SK-N-SH treated with all-trans-retinoic acid at 6 μM for 48 hours (cell line): ENCODE data around the gene ADAMTS4.

Source experiments
- ATAC-seq: fragments of 200-7000 bp; cut with Tn5 transposase; 3 replicates; pipeline ENCODE4 v1.9.1; 2020; ENCODE audit warnings: mild to moderate bottlenecking, moderate library complexity
- ARNTL ChIP-seq: fragments of 450-650 bp; formaldehyde crosslinking; IDR thresholded peaks from 2 replicates; pipeline ENCODE4 v1.5.0; 2020; ENCODE audit warnings: low read depth, mild to moderate bottlenecking, moderate library complexity, borderline replicate concordance
- BACH2 ChIP-seq: fragments of 250-450 bp; sonication (Bioruptor Pico); IDR thresholded peaks from 2 replicates; pipeline ENCODE4 v1.9.0; 2021; ENCODE audit warnings: mild to moderate bottlenecking, borderline replicate concordance
- CREB5 ChIP-seq: fragments of 250-450 bp; sonication (Bioruptor Pico); IDR thresholded peaks from 2 replicates; pipeline ENCODE4 v1.5.1; 2020; ENCODE audit warnings: low read depth, mild to moderate bottlenecking, moderate library complexity
- CSDC2 ChIP-seq: fragments of 250-450 bp; sonication (Bioruptor Pico); IDR thresholded peaks from 2 replicates; pipeline ENCODE4 v1.5.0; 2020; ENCODE audit warnings: mild to moderate bottlenecking, moderate library complexity
- ESRRG ChIP-seq: fragments of 250-450 bp; sonication (Bioruptor Pico); IDR thresholded peaks from 2 replicates; pipeline ENCODE4 v1.6.1; 2021; ENCODE audit warnings: mild to moderate bottlenecking
- GLIS3 ChIP-seq: fragments of 250-450 bp; sonication (Bioruptor Pico); IDR thresholded peaks from 2 replicates; pipeline ENCODE4 v1.5.0; 2020; ENCODE audit warnings: mild to moderate bottlenecking, moderate library complexity
- ISL1 ChIP-seq: fragments of 250-450 bp; sonication (Bioruptor Pico); IDR thresholded peaks from 2 replicates; pipeline ENCODE4 v2.1.2; 2022; ENCODE audit warnings: mild to moderate bottlenecking, moderate library complexity
- OSR1 ChIP-seq: fragments of 250-450 bp; sonication (Bioruptor Pico); IDR thresholded peaks from 2 replicates; pipeline ENCODE4 v1.8.0; 2022; ENCODE audit warnings: moderate library complexity, mild to moderate bottlenecking, inconsistent platforms
- PATZ1 ChIP-seq: fragments of 250-450 bp; sonication (Bioruptor Pico); IDR thresholded peaks from 2 replicates; pipeline ENCODE4 v1.8.0; 2020; ENCODE audit warnings: mild to moderate bottlenecking, moderate library complexity, borderline replicate concordance
- POU6F1 ChIP-seq: fragments of 250-450 bp; sonication (Bioruptor Pico); IDR thresholded peaks from 2 replicates; pipeline ENCODE4 v1.8.0; 2021; ENCODE audit warnings: low read depth, mild to moderate bottlenecking, moderate library complexity, borderline replicate concordance
- PPARA ChIP-seq: fragments of 250-450 bp; sonication (Bioruptor Pico); IDR thresholded peaks from 2 replicates; pipeline ENCODE4 v1.5.0; 2020; ENCODE audit warnings: mild to moderate bottlenecking, borderline replicate concordance
- RARB ChIP-seq: fragments of 250-450 bp; sonication (Bioruptor Pico); IDR thresholded peaks from 2 replicates; pipeline ENCODE4 v1.8.0; 2021; ENCODE audit warnings: mild to moderate bottlenecking, moderate library complexity
- SNAI2 ChIP-seq: fragments of 250-450 bp; sonication (Bioruptor Pico); IDR thresholded peaks from 2 replicates; pipeline ENCODE4 v1.5.0; 2020; ENCODE audit warnings: mild to moderate bottlenecking, moderate library complexity
- TCF4 ChIP-seq: fragments of 250-450 bp; sonication (Bioruptor Pico); IDR thresholded peaks from 2 replicates; pipeline ENCODE4 v1.8.0; 2021; ENCODE audit warnings: mild to moderate bottlenecking, moderate library complexity, borderline replicate concordance
- TOX ChIP-seq: fragments of 250-450 bp; sonication (Bioruptor Pico); IDR thresholded peaks from 2 replicates; pipeline ENCODE4 v1.8.0; 2021; ENCODE audit warnings: mild to moderate bottlenecking, moderate library complexity, borderline replicate concordance
- TSHZ2 ChIP-seq: fragments of 250-450 bp; sonication (Bioruptor Pico); IDR thresholded peaks from 2 replicates; pipeline ENCODE4 v1.5.0; 2020; ENCODE audit warnings: mild to moderate bottlenecking, moderate library complexity
- ZC3H10 ChIP-seq: fragments of 250-450 bp; sonication (Bioruptor Pico); IDR thresholded peaks from 2 replicates; pipeline ENCODE4 v1.5.1; 2021; ENCODE audit warnings: mild to moderate bottlenecking, moderate library complexity
- ZFP3 ChIP-seq: fragments of 250-450 bp; sonication (Bioruptor Pico); IDR thresholded peaks from 2 replicates; pipeline ENCODE4 v1.5.0; 2020; ENCODE audit warnings: mild to moderate bottlenecking, moderate library complexity
- ZFP30 ChIP-seq: fragments of 450-650 bp; formaldehyde crosslinking; IDR thresholded peaks from 2 replicates; pipeline ENCODE4 v1.5.0; 2022; ENCODE audit warnings: mild to moderate bottlenecking, moderate library complexity
- ZNF565 ChIP-seq: fragments of 450-650 bp; formaldehyde crosslinking; conservative IDR thresholded peaks from 2 replicates; pipeline ENCODE4 v1.5.0; 2020; ENCODE audit warnings: low read depth, mild to moderate bottlenecking, moderate library complexity
- ZNF70 ChIP-seq: fragments of 450-650 bp; formaldehyde crosslinking; IDR thresholded peaks from 2 replicates; pipeline ENCODE4 v1.5.0; 2020; ENCODE audit warnings: mild to moderate bottlenecking, moderate library complexity
- ZNF8 ChIP-seq: fragments of 450-650 bp; formaldehyde crosslinking; IDR thresholded peaks from 2 replicates; pipeline ENCODE4 v1.5.0; 2020; ENCODE audit warnings: mild to moderate bottlenecking, moderate library complexity

Gene ADAMTS4

GRCh38 chr1:161191971-161192370 lies 6.9 kb downstream of the ADAMTS4 start:
- no peak for TF ChIP-seq PATZ1
- TF ChIP-seq GLIS3: no peak
- ATAC-seq: no peak

GRCh38 chr1:161190962-161191521 lies 7.8 kb downstream of the ADAMTS4 start:
- ATAC-seq: no peak
- TF ChIP-seq ZNF565 (CRISPR knock-in tag): no peak
- TF ChIP-seq PATZ1: no peak
- no peak for TF ChIP-seq ISL1 (CRISPR knock-in tag)
- TF ChIP-seq ZFP3 (CRISPR knock-in tag): no peak
- TF ChIP-seq POU6F1: no peak
- TF ChIP-seq TSHZ2: no peak
- TF ChIP-seq PPARA (CRISPR knock-in tag): no peak
- TF ChIP-seq RARB (CRISPR knock-in tag): no peak
- TF ChIP-seq TOX (CRISPR knock-in tag): no peak
- no peak for TF ChIP-seq ZC3H10 (CRISPR knock-in tag)
- TF ChIP-seq OSR1 (CRISPR knock-in tag): no peak
- no peak for TF ChIP-seq CREB5 (CRISPR knock-in tag)
- no peak for TF ChIP-seq BACH2 (CRISPR knock-in tag)
- no peak for TF ChIP-seq ZNF8
- TF ChIP-seq ESRRG: no peak
- no peak for TF ChIP-seq ZNF70 (CRISPR knock-in tag)
- no peak for TF ChIP-seq ARNTL (CRISPR knock-in tag)
- no peak for TF ChIP-seq SNAI2
- no peak for TF ChIP-seq GLIS3

GRCh38 chr1:161189036-161189435 lies 9.8 kb downstream of the ADAMTS4 start:
- ATAC-seq: no peak

More at GRCh38 chr1:161189036-161189435, 9.8 kb downstream of the ADAMTS4 start:
- TF ChIP-seq BACH2 (CRISPR knock-in tag) (no peak), ZFP30 (CRISPR knock-in tag) (no peak), TCF4 (CRISPR knock-in tag) (no peak), TOX (CRISPR knock-in tag) (no peak), ARNTL (CRISPR knock-in tag) (no peak), ESRRG (no peak), TSHZ2 (no peak), ISL1 (CRISPR knock-in tag) (no peak), GLIS3 (no peak), CREB5 (CRISPR knock-in tag) (no peak), ZNF70 (CRISPR knock-in tag) (no peak), POU6F1 (no peak), ZC3H10 (CRISPR knock-in tag) (no peak), PPARA (CRISPR knock-in tag) (no peak), ZFP3 (CRISPR knock-in tag) (no peak), CSDC2 (CRISPR knock-in tag) (no peak), OSR1 (CRISPR knock-in tag) (no peak)
- TF ChIP-seq, all 23 proteins: peak for 0
